ENCODE results near the gene FGF4.

The FGF4 gene

GRCh38 chr11:69807106-69807815 is 32.1 kb upstream of the FGF4 start:
- DNase-seq (ENCODE audit: low read depth in 3 of 3) = no peak

- no peak for DNase-seq (ENCODE audit: low read depth in 3 of 3)
Measured at GRCh38 chr11:69804769-69805508, 29.8 kb upstream of the FGF4 start.

- no peak for DNase-seq (ENCODE audit: low read depth in 3 of 3)
Measured at GRCh38 chr11:69803604-69804218, 28.6 kb upstream of the FGF4 start.

GRCh38 chr11:69803022-69803421 is 27.9 kb upstream of the FGF4 start:
- no peak for DNase-seq (ENCODE audit: low read depth in 3 of 3)

- no peak for DNase-seq (ENCODE audit: low read depth in 3 of 3)
Measured at GRCh38 chr11:69802590-69802989, 27.4 kb upstream of the FGF4 start.

- DNase-seq (ENCODE audit: low read depth in 3 of 3) = peak in 1 of 3 experiments; percentile 30
Measured at GRCh38 chr11:69801513-69802335, 26.6 kb upstream of the FGF4 start.

- no peak for DNase-seq (ENCODE audit: low read depth in 3 of 3)
Measured at GRCh38 chr11:69800278-69800677, 25.1 kb upstream of the FGF4 start.

GRCh38 chr11:69799582-69799981 is 24.4 kb upstream of the FGF4 start:
- DNase-seq (ENCODE audit: low read depth in 3 of 3) = no peak

- DNase-seq (ENCODE audit: low read depth in 3 of 3) = no peak
Measured at GRCh38 chr11:69799097-69799496, 24.0 kb upstream of the FGF4 start.

- DNase-seq (ENCODE audit: low read depth in 3 of 3) = no peak
Measured at GRCh38 chr11:69797737-69798528, 22.8 kb upstream of the FGF4 start.

- no peak for DNase-seq (ENCODE audit: low read depth in 3 of 3)
Measured at GRCh38 chr11:69797156-69797555, 22.0 kb upstream of the FGF4 start.

- no peak for DNase-seq (ENCODE audit: low read depth in 3 of 3)
Measured at GRCh38 chr11:69796063-69796462, 20.9 kb upstream of the FGF4 start.

GRCh38 chr11:69791276-69792180 is 16.4 kb upstream of the FGF4 start:
- no peak for DNase-seq (ENCODE audit: low read depth in 3 of 3)

- no peak for DNase-seq (ENCODE audit: low read depth in 3 of 3)
Measured at GRCh38 chr11:69788956-69789355, 13.8 kb upstream of the FGF4 start.

GRCh38 chr11:69787906-69788305 is 12.8 kb upstream of the FGF4 start:
- DNase-seq (ENCODE audit: low read depth in 3 of 3) = no peak

- DNase-seq (ENCODE audit: low read depth in 3 of 3) = no peak
Measured at GRCh38 chr11:69787457-69787856, 12.3 kb upstream of the FGF4 start.

GRCh38 chr11:69781241-69781640 is 6.1 kb upstream of the FGF4 start:
- DNase-seq (ENCODE audit: low read depth in 3 of 3) = no peak

- DNase-seq (ENCODE audit: low read depth in 3 of 3) = no peak
Measured at GRCh38 chr11:69778373-69778772, 3.2 kb upstream of the FGF4 start.

GRCh38 chr11:69774354-69775162 is 583 bp downstream of the FGF4 start:
- no peak for DNase-seq (ENCODE audit: low read depth in 3 of 3)

Data from stimulated activated CD4-positive, alpha-beta T cell treated with anti-CD3 and anti-CD28 coated beads, TNF-alpha, amount 100 ng/mL, for 24 hours (primary cell).